GM12801 (cell line): Measurements from ENCODE around the gene IRAK2.

ENCODE experiments used
- CTCF ChIP-seq: IDR thresholded peaks from one replicate; pipeline ENCODE4 v1.5.1; 2011; ENCODE audit warnings: control low read depth; ENCODE audit not compliant: insufficient read length; ENCODE audit errors: extremely low read depth

Gene IRAK2

GRCh38 chr3:10240799-10241198, 76.1 kb downstream of the IRAK2 start:
- TF ChIP-seq CTCF = no peak

GRCh38 chr3:10242182-10243065, 77.7 kb downstream of the IRAK2 start:
- no peak for TF ChIP-seq CTCF

- no peak for TF ChIP-seq CTCF
These were observed 79.3 kb downstream of the IRAK2 start for GRCh38 chr3:10244009-10244408.

- no peak for TF ChIP-seq CTCF
These were observed 80.5 kb downstream of the IRAK2 start for GRCh38 chr3:10245081-10245712.

- TF ChIP-seq CTCF = no peak
These were observed 83.0 kb downstream of the IRAK2 start for GRCh38 chr3:10247679-10248183.

- TF ChIP-seq CTCF = no peak
These were observed 83.7 kb downstream of the IRAK2 start, which contains the start of gene TATDN2 for GRCh38 chr3:10248184-10248983. TATDN2 (plus strand) TSS chr3:10248459; CDS start chr3:10249201, 742 bp downstream.
